Adipocyte (in vitro differentiated cells): ENCODE data around the gene ANXA3.
A peak's percentile ranks its signal among the peaks of the same experiment; 100 is the strongest.

Experiments
- DNase-seq: peaks from one replicate; pipeline ENCODE4 v3.0.0-alpha.2; 2015; ENCODE audit warnings: low read depth
- H3K27me3 ChIP-seq: replicated peaks from 2 replicates; pipeline ENCODE4 v1.7.0; 2013; ENCODE audit warnings: mild to moderate bottlenecking, low read length, moderate library complexity; ENCODE audit not compliant: control insufficient read depth, insufficient read depth
- H3K36me3 ChIP-seq: 2 replicates; pipeline ENCODE4 v1.7.0; 2013; ENCODE audit warnings: low read length, mild to moderate bottlenecking, moderate library complexity; ENCODE audit not compliant: control insufficient read depth, insufficient read depth, severe bottlenecking
- H3K4me1 ChIP-seq: 2 replicates; pipeline ENCODE4 v1.7.0; 2013; ENCODE audit warnings: mild to moderate bottlenecking, low read length, moderate library complexity; ENCODE audit not compliant: control insufficient read depth, insufficient read depth
- H3K4me3 ChIP-seq: 2 replicates; pipeline ENCODE4 v1.7.0; 2013; ENCODE audit warnings: mild to moderate bottlenecking, low read length, moderate library complexity
- H3K9ac ChIP-seq: 2 replicates; pipeline ENCODE4 v1.7.0; 2013; ENCODE audit warnings: mild to moderate bottlenecking, low read length, moderate library complexity
- H3K9me3 ChIP-seq: 2 replicates; pipeline ENCODE4 v1.7.0; 2013; ENCODE audit warnings: mild to moderate bottlenecking, low read length, moderate library complexity; ENCODE audit not compliant: control insufficient read depth

The ANXA3 gene

GRCh38 chr4:78561677-78562076 lies 10.1 kb downstream of the ANXA3 start:
- Histone ChIP-seq H3K9me3 (no peaks in the 10 kb centered on the region), H3K4me3 (no peak overlapping the region), H3K27me3 (no peaks in the 10 kb centered on the region), H3K36me3 (no peaks in the 10 kb centered on the region), H3K9ac (no peak overlapping the region), H3K4me1 (peaks cover 28% of the 10 kb centered on the region)
- DNase-seq = peak; percentile 65

- H3K36me3 ChIP-seq = no peaks in the 10 kb centered on the region
- no peak for DNase-seq
- H3K9me3 ChIP-seq = no peaks in the 10 kb centered on the region
- no peaks in the 10 kb centered on the region for H3K27me3 ChIP-seq
- H3K9ac ChIP-seq = no peak overlapping the region
- no peak overlapping the region for H3K4me3 ChIP-seq
- peaks cover 28% of the 10 kb centered on the region for H3K4me1 ChIP-seq
These were observed 11.1 kb downstream of the ANXA3 start for GRCh38 chr4:78562687-78563086.

GRCh38 chr4:78565971-78566372 lies 14.4 kb downstream of the ANXA3 start:
- Histone ChIP-seq H3K9ac (no peak overlapping the region), H3K9me3 (no peaks in the 10 kb centered on the region), H3K27me3 (no peaks in the 10 kb centered on the region), H3K36me3 (no peaks in the 10 kb centered on the region), H3K4me3 (no peak overlapping the region), H3K4me1 (peaks cover 33% of the 10 kb centered on the region)
- peak; percentile 85 for DNase-seq

DNA sequence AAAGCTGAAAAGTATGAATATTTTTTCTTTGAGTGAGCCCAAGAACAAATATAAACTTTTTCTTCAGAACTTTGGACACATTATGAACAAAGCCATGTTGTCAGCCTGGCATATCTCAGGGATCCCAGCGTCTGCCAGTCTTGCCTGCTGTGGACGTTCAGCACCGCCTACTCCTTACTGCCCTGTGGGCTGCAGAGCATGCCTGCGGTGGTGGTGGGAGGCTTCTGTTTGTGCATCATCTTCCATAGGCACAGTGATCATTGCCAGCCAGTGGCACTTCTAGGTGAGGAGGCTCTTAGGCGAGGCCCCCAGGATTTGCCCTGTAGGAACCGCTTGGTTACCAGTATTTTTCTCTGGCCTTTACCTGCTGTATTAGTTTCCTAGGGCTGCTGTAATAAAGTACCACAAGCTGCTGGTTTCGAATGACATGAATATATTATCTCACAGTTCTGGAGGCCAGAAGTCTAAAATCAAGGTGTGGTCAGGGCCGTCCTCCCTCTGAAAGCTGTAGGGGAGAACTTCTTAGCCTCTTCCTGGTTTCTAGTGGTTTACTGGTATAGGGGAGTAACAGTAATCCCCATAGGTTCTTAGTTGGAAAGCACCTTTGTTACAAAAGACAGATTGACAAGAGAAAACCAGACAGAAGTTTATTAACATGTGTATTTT lies 15.4 kb downstream of the ANXA3 start:
- no peaks in the 10 kb centered on the region for H3K36me3 ChIP-seq
- H3K4me3 ChIP-seq = no peak overlapping the region
- H3K27me3 ChIP-seq = no peaks in the 10 kb centered on the region
- DNase-seq = no peak
- H3K9me3 ChIP-seq = no peaks in the 10 kb centered on the region
- peaks cover 23% of the 10 kb centered on the region for H3K4me1 ChIP-seq
- H3K9ac ChIP-seq = no peak overlapping the region

DNA sequence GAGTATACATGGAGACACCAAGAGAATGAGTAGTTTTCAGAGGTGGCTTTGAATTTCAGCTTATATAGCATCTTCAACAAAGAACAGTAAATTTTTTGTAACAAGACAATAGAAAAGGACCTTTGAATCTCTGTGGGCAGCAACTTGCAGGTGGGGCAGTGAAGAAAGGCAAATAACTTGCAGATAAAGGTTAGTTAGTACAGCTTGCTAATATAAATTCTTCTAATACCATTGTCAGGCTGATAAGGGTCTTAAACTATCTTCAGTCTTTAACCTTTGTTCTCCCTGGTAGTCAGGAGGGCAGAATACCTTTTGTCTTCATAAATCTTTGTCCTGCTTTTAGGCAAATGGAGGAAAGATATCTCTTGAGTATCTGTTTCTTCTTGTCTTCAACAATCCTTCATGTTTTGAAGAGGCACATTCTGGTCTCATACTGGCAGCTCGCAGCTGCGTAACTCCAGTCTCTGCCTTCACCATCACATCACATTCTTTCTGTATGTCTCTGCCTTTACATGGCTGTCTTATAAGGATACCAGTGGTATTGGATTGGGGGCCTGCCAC lies 16.0 kb downstream of the ANXA3 start:
- Histone ChIP-seq H3K9ac (no peak overlapping the region), H3K36me3 (no peaks in the 10 kb centered on the region), H3K9me3 (no peaks in the 10 kb centered on the region), H3K4me3 (no peak overlapping the region), H3K27me3 (no peaks in the 10 kb centered on the region), H3K4me1 (peaks cover 19% of the 10 kb centered on the region)
- no peak for DNase-seq

GRCh38 chr4:78568640-78569305 lies 17.2 kb downstream of the ANXA3 start:
- H3K27me3 ChIP-seq = no peaks in the 10 kb centered on the region
- H3K4me3 ChIP-seq = no peak overlapping the region
- no peaks in the 10 kb centered on the region for H3K9me3 ChIP-seq
- H3K36me3 ChIP-seq = no peaks in the 10 kb centered on the region
- no peak for DNase-seq
- peak overlapping the region; percentile 7 for H3K9ac ChIP-seq
- peaks cover 19% of the 10 kb centered on the region for H3K4me1 ChIP-seq

DNA sequence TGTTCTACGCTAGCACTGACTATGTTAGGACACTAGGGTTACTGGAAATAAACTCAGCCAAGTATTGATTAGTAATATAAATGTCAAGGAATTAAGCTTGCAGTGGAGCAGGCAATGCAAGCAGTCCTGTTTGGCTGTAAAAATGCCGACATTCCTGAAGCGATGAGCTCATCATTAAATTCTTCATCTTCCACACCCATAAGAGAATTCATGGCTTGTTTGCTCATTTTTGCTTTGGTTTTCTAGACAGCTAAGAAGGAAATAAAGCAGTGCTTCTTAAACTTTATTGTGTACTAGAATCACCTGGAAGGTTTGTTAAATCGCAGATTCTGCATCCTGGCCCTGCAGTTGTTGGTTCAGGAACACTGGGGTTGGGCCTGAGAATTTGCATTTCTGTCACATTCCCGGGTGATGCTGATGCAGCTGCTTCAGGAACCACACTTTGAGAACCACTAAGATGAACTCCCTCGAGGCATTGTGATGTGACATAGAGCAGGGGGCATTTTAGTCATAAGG lies 17.8 kb downstream of the ANXA3 start:
- peak; percentile 83 for DNase-seq
- H3K36me3 ChIP-seq = no peaks in the 10 kb centered on the region
- no peaks in the 10 kb centered on the region for H3K27me3 ChIP-seq

GRCh38 chr4:78570117-78570516 lies 18.5 kb downstream of the ANXA3 start:
- H3K27me3 ChIP-seq = no peaks in the 10 kb centered on the region

More for the DNA sequence above, 17.8 kb downstream of the ANXA3 start:
- peak overlapping the region; percentile 7 for H3K9ac ChIP-seq
- no peaks in the 10 kb centered on the region for H3K9me3 ChIP-seq
- peaks cover 19% of the 10 kb centered on the region for H3K4me1 ChIP-seq
- no peak overlapping the region for H3K4me3 ChIP-seq

GRCh38 chr4:78571804-78572203 lies 20.2 kb downstream of the ANXA3 start:
- Histone ChIP-seq H3K27me3 (no peaks in the 10 kb centered on the region), H3K4me1 (peaks cover 15% of the 10 kb centered on the region), H3K36me3 (no peaks in the 10 kb centered on the region), H3K4me3 (no peak overlapping the region), H3K9ac (no peak overlapping the region), H3K9me3 (no peaks in the 10 kb centered on the region)
- DNase-seq = no peak

More at GRCh38 chr4:78570117-78570516, 18.5 kb downstream of the ANXA3 start:
- no peak overlapping the region for H3K9ac ChIP-seq
- H3K9me3 ChIP-seq = no peaks in the 10 kb centered on the region
- no peak for DNase-seq
- no peaks in the 10 kb centered on the region for H3K36me3 ChIP-seq
- no peak overlapping the region for H3K4me3 ChIP-seq
- H3K4me1 ChIP-seq = peaks cover 19% of the 10 kb centered on the region

GRCh38 chr4:78578674-78579425 lies 27.3 kb downstream of the ANXA3 start:
- H3K9ac ChIP-seq = no peak overlapping the region
- no peaks in the 10 kb centered on the region for H3K4me1 ChIP-seq
- H3K27me3 ChIP-seq = no peaks in the 10 kb centered on the region
- no peaks in the 10 kb centered on the region for H3K36me3 ChIP-seq
- no peaks in the 10 kb centered on the region for H3K9me3 ChIP-seq
- no peak for DNase-seq
- no peak overlapping the region for H3K4me3 ChIP-seq

DNA sequence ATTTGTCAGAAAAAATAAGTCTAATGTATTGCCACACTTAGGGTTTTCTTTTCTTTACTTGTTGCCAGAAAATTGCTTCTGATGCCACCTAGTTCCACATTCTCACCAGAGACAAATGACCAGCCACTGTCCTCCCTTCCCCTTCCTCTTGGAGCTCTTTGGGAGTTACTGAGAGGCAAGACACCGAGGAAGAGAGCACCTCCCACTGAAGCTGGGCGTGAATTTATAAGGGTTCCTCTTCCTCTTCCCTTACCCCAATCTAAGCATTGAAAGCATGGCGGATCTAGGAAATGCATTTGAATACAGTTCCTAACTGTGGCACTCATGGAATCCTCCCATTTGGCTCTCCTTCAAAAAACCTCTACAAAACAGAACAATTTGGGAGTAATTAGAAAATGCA lies 30.0 kb downstream of the ANXA3 start:
- Histone ChIP-seq H3K4me1 (no peaks in the 10 kb centered on the region), H3K27me3 (no peaks in the 10 kb centered on the region), H3K36me3 (no peaks in the 10 kb centered on the region), H3K4me3 (no peak overlapping the region), H3K9ac (no peak overlapping the region), H3K9me3 (no peaks in the 10 kb centered on the region)
- DNase-seq = no peak
